LNCaP clone FGC (cell line): Measurements from ENCODE around the gene EN1.

Experiments used
- DNase-seq: peaks from one replicate; pipeline ENCODE4 v3.0.0-alpha.2; 2011; ENCODE audit warnings: low read depth
- H3K4me3 ChIP-seq: 2 replicates; pipeline ENCODE4 v1.5.1; 2011; ENCODE audit warnings: mild to moderate bottlenecking, low read depth, low read length, control low read depth
- TF ChIP-seq, protein P1 (sequence below): IDR thresholded peaks from 2 replicates; pipeline ENCODE4 v1.5.1; 2012; ENCODE audit warnings: mild to moderate bottlenecking; ENCODE audit not compliant: control insufficient read depth, insufficient read depth; ENCODE audit errors: extremely low read depth

EN1 gene

DNA sequence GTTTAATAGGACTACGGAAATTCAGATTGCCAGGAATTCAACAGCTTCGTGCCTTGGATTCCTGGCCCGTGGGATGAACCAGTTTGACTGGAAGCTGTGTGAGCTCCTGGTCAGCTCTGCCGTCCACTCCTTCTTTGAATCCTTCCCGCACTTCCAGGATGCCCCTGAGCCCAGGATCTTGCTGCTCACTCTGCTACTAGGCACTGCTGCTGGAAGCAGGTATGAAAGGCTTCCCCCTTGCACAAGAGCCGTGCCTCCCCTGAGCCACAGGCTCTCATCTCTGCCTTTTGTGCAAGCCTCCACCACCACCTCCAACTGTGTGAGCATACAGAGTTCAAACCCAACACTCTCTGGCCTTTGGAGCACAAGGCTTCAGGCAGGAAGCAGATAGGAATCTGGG, 34.9 kb downstream of the EN1 start:
- H3K4me3 ChIP-seq: no peak overlapping the region
- peak; percentile 27 for DNase-seq
- TF ChIP-seq, protein P1, sequence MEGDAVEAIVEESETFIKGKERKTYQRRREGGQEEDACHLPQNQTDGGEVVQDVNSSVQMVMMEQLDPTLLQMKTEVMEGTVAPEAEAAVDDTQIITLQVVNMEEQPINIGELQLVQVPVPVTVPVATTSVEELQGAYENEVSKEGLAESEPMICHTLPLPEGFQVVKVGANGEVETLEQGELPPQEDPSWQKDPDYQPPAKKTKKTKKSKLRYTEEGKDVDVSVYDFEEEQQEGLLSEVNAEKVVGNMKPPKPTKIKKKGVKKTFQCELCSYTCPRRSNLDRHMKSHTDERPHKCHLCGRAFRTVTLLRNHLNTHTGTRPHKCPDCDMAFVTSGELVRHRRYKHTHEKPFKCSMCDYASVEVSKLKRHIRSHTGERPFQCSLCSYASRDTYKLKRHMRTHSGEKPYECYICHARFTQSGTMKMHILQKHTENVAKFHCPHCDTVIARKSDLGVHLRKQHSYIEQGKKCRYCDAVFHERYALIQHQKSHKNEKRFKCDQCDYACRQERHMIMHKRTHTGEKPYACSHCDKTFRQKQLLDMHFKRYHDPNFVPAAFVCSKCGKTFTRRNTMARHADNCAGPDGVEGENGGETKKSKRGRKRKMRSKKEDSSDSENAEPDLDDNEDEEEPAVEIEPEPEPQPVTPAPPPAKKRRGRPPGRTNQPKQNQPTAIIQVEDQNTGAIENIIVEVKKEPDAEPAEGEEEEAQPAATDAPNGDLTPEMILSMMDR: no peak

DNA sequence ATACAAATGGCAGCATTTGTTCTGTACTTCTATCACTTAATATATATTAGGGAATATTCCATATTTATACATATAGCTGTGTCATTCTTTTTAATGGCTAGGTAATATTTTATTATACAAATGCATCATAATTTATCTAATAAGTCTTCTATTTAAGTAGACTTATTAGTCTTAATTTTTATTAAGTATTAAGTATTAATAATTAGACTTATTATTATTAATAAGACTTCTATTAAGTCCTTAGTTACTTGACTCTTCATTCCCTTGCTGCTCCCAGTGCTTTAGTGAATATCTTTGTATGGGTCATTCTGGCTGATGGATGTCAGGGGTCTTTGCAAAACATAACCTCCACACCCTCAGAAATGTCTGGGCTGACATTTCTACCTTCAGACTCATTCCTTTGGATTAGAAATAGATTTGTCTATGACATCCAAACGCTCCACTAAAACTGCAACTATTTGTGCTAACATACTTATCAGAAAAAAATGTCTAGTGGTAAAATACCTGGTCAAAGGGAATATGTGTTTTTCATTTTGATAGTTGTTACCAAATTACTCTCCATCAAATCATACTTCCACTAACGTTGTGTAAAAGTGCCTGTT, 35.8 kb downstream of the EN1 start:
- TF ChIP-seq, protein P1: no peak
- DNase-seq: no peak
- H3K4me3 ChIP-seq: no peak overlapping the region

DNA sequence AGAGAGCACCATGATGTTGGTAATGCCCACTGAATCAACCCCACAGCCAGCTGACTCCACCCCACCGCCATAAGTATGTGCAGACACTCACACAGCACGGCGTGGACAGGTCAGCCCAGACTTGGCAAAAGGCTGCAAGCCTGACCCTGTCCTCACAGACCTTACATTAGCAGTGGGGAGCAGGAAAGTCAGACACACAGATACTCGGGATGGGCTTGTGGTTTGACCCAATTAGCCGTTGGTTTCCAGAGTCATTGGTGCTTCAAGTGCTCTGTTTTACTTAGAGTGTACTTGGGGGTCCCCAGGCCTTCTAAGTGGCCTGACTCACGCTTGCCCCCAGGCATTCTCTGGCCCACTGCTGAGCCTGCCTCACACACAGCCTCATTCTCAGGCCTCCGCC, 36.7 kb downstream of the EN1 start:
- no peak for DNase-seq
- no peak overlapping the region for H3K4me3 ChIP-seq
- TF ChIP-seq, protein P1: no peak

DNA sequence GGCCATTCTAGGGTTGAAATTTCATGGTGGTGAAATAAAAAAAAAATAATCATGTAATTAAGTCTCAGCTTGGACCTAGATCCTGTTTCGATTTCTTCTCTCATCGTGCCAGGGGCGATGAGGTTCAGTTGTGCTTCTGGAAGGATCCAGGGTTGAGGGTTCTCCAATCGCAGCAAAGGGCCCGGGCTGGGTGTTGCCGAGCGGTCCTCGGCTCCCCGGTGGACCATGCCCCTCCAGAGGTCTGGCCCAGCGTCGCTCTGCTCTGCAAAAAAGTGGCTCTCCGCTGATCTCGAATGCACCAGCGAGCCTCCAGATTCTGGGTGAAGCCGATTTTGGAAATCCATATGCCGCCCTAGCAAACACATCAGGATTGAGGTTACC, 39.0 kb downstream of the EN1 start:
- TF ChIP-seq, protein P1: no peak
- DNase-seq: no peak
- H3K4me3 ChIP-seq: no peak overlapping the region

DNA sequence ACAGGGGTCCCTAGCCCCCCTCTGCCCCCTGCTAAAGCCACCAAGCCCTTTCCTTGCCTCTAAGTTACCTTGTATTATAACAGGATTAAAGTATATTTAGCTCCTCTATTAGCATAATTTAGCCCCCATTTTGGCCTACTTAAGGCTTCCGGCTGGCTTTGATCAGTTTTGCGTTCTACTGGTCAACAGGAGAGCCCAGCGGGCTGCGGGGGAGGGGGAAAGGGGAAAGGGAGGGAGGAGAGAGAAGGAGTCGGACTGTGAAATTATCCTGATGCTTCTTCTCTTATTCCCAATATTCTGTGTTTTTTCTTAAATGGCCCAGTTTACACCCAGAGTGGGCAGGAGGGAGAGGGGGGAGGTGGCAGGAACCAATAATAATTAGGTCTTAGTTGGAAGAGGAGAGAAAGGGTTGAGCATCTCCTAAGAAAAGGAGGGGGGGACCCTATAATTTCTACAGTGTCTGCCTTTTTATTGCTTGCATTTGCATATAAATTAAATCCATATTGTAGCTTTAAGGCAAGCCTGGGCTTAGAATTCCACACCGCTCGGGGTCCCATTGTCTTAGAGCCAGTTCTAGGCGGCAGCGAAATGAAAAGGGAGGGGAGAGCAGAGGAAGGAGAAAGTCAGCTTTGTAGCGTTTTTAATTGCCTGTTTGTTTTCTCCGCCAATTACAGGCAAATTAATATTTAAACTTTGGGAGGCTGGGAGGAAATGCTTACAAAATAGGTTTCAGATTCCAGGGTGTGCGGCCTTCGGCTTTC, 39.6 kb downstream of the EN1 start:
- TF ChIP-seq, protein P1: no peak
- H3K4me3 ChIP-seq: no peak overlapping the region
- DNase-seq: no peak

DNA sequence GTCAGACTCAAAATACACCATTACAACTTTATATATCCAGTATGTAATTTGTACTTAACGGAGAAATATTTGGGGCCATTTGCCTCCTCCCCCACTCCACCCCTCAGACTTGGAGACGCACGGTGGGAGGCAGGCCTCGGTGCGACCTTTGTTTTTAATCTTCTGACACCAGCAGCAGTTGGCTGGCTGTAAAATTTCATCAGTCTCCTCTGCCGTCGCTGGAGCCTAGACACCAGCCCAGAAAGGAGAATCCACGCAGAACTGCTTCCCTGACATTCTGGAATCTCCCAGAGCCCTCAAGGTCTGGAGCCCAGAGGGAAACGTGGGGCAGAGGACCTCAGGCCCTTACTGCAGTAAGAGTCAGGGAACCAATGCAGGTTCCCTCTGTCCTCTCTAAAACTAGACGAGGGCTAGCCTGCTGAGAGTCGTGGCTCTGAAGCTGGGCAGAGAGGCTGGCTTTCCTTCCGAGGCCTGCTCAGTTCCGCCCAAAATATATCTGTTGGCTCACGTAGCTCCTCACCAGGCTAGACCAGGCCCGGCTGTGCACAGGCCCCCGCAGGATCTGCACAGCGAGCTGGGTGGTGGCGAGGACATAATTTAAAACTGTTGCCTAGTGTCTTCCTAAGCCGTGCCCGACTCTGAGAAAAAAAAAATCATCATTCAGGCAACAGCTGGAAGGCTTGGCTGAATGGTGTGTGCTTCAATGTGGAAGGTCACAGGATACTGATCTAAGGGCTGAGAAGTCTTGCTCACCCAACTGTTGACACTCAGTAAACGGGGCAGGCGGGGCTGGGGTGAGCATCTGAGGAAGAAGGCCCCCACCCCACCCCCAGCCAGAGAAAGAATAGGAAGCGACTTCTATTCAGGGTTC, 40.4 kb downstream of the EN1 start:
- TF ChIP-seq, protein P1: no peak
- H3K4me3 ChIP-seq: no peak overlapping the region
- no peak for DNase-seq
